Erythroblast (primary cell): ENCODE measurements around the gene ETS2.

Experiments
- GATA1 ChIP-seq: IDR thresholded peaks from 2 replicates; pipeline ENCODE4 v1.6.1; 2011; ENCODE audit warnings: low read depth, mild to moderate bottlenecking, control low read depth, low read length, moderate library complexity
- POLR2A ChIP-seq: IDR thresholded peaks from 2 replicates; pipeline ENCODE4 v1.6.1; 2011; ENCODE audit warnings: mild to moderate bottlenecking, low read length

DNA sequence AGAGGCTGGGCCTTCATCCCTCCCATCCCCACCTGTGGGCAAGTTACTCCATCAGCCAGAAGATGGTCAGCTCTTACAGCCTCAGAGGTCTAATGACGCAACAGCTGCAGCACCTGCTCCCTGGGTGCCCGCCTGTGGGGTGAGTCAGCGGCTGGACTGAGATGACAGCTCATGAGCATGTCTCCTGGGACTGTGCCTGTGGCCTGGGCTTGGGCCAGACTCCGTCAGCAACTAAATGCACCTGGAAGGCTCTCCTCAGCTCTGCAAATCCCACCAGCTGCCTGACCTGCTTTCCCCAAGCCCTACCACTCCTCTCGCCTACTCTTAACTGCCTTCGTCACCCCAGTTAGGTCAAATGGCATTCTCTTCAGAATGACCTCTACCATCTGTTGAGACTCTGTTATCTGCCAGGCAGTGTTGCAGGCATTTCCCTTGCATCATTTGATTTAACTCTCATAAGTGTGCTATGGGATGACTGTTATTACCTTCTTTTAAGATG lies 47.7 kb downstream of the ETS2 start:
- TF ChIP-seq POLR2A (no peak), GATA1 (no peak)
